PC-9 (cell line): ENCODE data around the gene DOCK1.

Source experiments
- CTCF ChIP-seq: fragments of 200-600 bp; sonication (generic); conservative IDR thresholded peaks from 2 replicates; pipeline ENCODE4 v1.6.1; 2017; ENCODE audit warnings: mixed run types, antibody characterized with exemption, mild to moderate bottlenecking, moderate library complexity
- EZH2 ChIP-seq: fragments of 200-600 bp; sonication (generic); IDR thresholded peaks from 2 replicates; pipeline ENCODE4 v1.8.0; 2017; ENCODE audit warnings: antibody characterized with exemption, low read depth

- TF ChIP-seq CTCF (no peak), EZH2 (no peak)
Measured at GRCh38 chr10:126935263-126935946, 30.2 kb downstream of the DOCK1 start.
